Activated CD8-positive, alpha-beta memory T cell treated with anti-CD3 and anti-CD28 coated beads, Interleukin-2, amount 10 ng/mL, durations not matched to agents 7 days and 5 days (primary cell): Measurements from ENCODE around the gene NEURL1B. TPM values are rescaled to one million over a fixed set of nuclear protein-coding genes. Genes with fewer than 3 reads are reported as not detected.

Source experiments
- ATAC-seq: fragments of 150-1000 bp; cut with Tn5 transposase; one replicate; pipeline ENCODE4 v1.10.0; 2021; ENCODE audit warnings: moderate library complexity
- CTCF ChIA-PET: fragments of 350-600 bp; sonication (Branson Sonifier 250); formaldehyde crosslinking; loops from one replicate; lab custom pipeline; 2021; ENCODE audit warnings: antibody characterized with exemption; lab: Charles Lee
- DNase-seq: peaks from one replicate; pipeline ENCODE4 v3.0.0-alpha.2; 2020
- H3K27ac Mint-ChIP-seq: one replicate; pipeline ENCODE4 v1.8.0; 2021; ENCODE audit warnings: mild to moderate bottlenecking, mixed read lengths
- H3K27me3 Mint-ChIP-seq: one replicate; pipeline ENCODE4 v1.8.0; 2021; ENCODE audit warnings: mixed read lengths
- H3K36me3 Mint-ChIP-seq: one replicate; pipeline ENCODE4 v1.8.0; 2021; ENCODE audit warnings: mild to moderate bottlenecking, mixed read lengths
- H3K4me1 Mint-ChIP-seq: one replicate; pipeline ENCODE4 v1.8.0; 2021; ENCODE audit warnings: mixed read lengths
- H3K4me3 Mint-ChIP-seq: one replicate; pipeline ENCODE4 v1.8.0; 2021; ENCODE audit warnings: mild to moderate bottlenecking, moderate library complexity, mixed read lengths
- H3K9me3 Mint-ChIP-seq: one replicate; pipeline ENCODE4 v1.8.0; 2022; ENCODE audit warnings: low read depth, mixed read lengths
- total RNA-seq, 2 experiments: library from RNA; stranded (reverse); gene quantifications; one replicate each; pipeline ENCODE4 v1.2.3, GENCODE V29; 2021

NEURL1B gene
- total RNA-seq, 2 experiments from 2014 or later, result 0.26 to 1.7 TPM

GRCh38 chr5:172634106-172634899, 6.8 kb upstream of the NEURL1B start:
- no peaks in the 10 kb centered on the region for H3K4me1 Mint-ChIP-seq
- no peaks in the 10 kb centered on the region for H3K36me3 Mint-ChIP-seq
- ATAC-seq (no peak), DNase-seq (no peak)
- no peak overlapping the region for H3K4me3 Mint-ChIP-seq
- H3K9me3 Mint-ChIP-seq, result no peaks in the 10 kb centered on the region
- peaks cover 6% of the 10 kb centered on the region for H3K27me3 Mint-ChIP-seq
- H3K27ac Mint-ChIP-seq, result no peak overlapping the region
- CTCF ChIA-PET, result no interaction called here

GRCh38 chr5:172635038-172635437, 6.0 kb upstream of the NEURL1B start:
- Mint-ChIP-seq H3K27me3 (peaks cover 13% of the 10 kb centered on the region), H3K27ac (no peak overlapping the region), H3K9me3 (no peaks in the 10 kb centered on the region), H3K4me3 (no peak overlapping the region), H3K4me1 (no peaks in the 10 kb centered on the region), H3K36me3 (no peaks in the 10 kb centered on the region)
- CTCF ChIA-PET, result no interaction called here
- DNase-seq (no peak), ATAC-seq (no peak)

GRCh38 chr5:172636279-172637050, 4.6 kb upstream of the NEURL1B start:
- DNase-seq (no peak), ATAC-seq (no peak)
- no peaks in the 10 kb centered on the region for H3K9me3 Mint-ChIP-seq
- H3K4me1 Mint-ChIP-seq, result peaks cover 4% of the 10 kb centered on the region
- no peaks in the 10 kb centered on the region for H3K36me3 Mint-ChIP-seq
- H3K27ac Mint-ChIP-seq, result no peak overlapping the region
- CTCF ChIA-PET, result no interaction called here
- peaks cover 20% of the 10 kb centered on the region for H3K27me3 Mint-ChIP-seq
- no peak overlapping the region for H3K4me3 Mint-ChIP-seq

GRCh38 chr5:172637110-172637580, 3.9 kb upstream of the NEURL1B start:
- CTCF ChIA-PET, result no interaction called here
- ATAC-seq (no peak), DNase-seq (no peak)
- no peaks in the 10 kb centered on the region for H3K9me3 Mint-ChIP-seq
- no peak overlapping the region for H3K27ac Mint-ChIP-seq
- H3K4me3 Mint-ChIP-seq, result no peak overlapping the region
- H3K27me3 Mint-ChIP-seq, result peaks cover 27% of the 10 kb centered on the region
- no peaks in the 10 kb centered on the region for H3K36me3 Mint-ChIP-seq
- peaks cover 4% of the 10 kb centered on the region for H3K4me1 Mint-ChIP-seq

GRCh38 chr5:172637740-172638139, 3.3 kb upstream of the NEURL1B start:
- H3K36me3 Mint-ChIP-seq, result no peaks in the 10 kb centered on the region
- H3K4me1 Mint-ChIP-seq, result peaks cover 4% of the 10 kb centered on the region
- no peak overlapping the region for H3K27ac Mint-ChIP-seq
- no peak overlapping the region for H3K4me3 Mint-ChIP-seq
- CTCF ChIA-PET, result no interaction called here
- ATAC-seq (no peak), DNase-seq (no peak)
- peaks cover 33% of the 10 kb centered on the region for H3K27me3 Mint-ChIP-seq
- no peaks in the 10 kb centered on the region for H3K9me3 Mint-ChIP-seq

- Mint-ChIP-seq H3K27me3 (peaks cover 37% of the 10 kb centered on the region), H3K36me3 (no peaks in the 10 kb centered on the region), H3K4me1 (peaks cover 4% of the 10 kb centered on the region), H3K9me3 (no peaks in the 10 kb centered on the region), H3K4me3 (no peak overlapping the region), H3K27ac (no peak overlapping the region)
- no peak for ATAC-seq
- DNase-seq, result no peak
- CTCF ChIA-PET, result no interaction called here
Measured at GRCh38 chr5:172638209-172638768, 2.8 kb upstream of the NEURL1B start.

GRCh38 chr5:172640139-172640538, 924 bp upstream of the NEURL1B start:
- Mint-ChIP-seq H3K27me3 (peaks cover 54% of the 10 kb centered on the region), H3K36me3 (no peaks in the 10 kb centered on the region), H3K4me3 (peak overlapping the region; percentile 26), H3K4me1 (peaks cover 4% of the 10 kb centered on the region), H3K27ac (no peak overlapping the region), H3K9me3 (no peaks in the 10 kb centered on the region)
- no peak for DNase-seq
- CTCF ChIA-PET, result no interaction called here
- no peak for ATAC-seq

- Mint-ChIP-seq H3K27me3 (peaks cover 54% of the 10 kb centered on the region), H3K9me3 (no peaks in the 10 kb centered on the region)
- CTCF ChIA-PET, result no interaction called here
Measured at GRCh38 chr5:172641359-172642050, 442 bp downstream of the NEURL1B start.

GRCh38 chr5:172642051-172642409, 967 bp downstream of the NEURL1B start:
- Mint-ChIP-seq H3K27ac (no peak overlapping the region), H3K4me1 (peaks cover 4% of the 10 kb centered on the region), H3K9me3 (no peaks in the 10 kb centered on the region), H3K4me3 (no peak overlapping the region), H3K27me3 (peaks cover 54% of the 10 kb centered on the region), H3K36me3 (no peaks in the 10 kb centered on the region)
- DNase-seq (no peak), ATAC-seq (no peak)
- CTCF ChIA-PET, result no interaction called here

More at GRCh38 chr5:172641359-172642050, 442 bp downstream of the NEURL1B start:
- Mint-ChIP-seq H3K36me3 (no peaks in the 10 kb centered on the region), H3K27ac (no peak overlapping the region), H3K4me3 (no peak overlapping the region), H3K4me1 (peaks cover 4% of the 10 kb centered on the region)
- ATAC-seq, result no peak
- DNase-seq, result no peak

GRCh38 chr5:172642486-172642885, 1.4 kb downstream of the NEURL1B start:
- ATAC-seq, result no peak
- CTCF ChIA-PET, result interaction anchor here (0.6 kb wide), 1 partner anchor 362 kb away, joined by 3 read pairs; no protein-coding TSS in a partner anchor

GRCh38 chr5:172642926-172643871, 2.1 kb downstream of the NEURL1B start:
- Mint-ChIP-seq H3K36me3 (no peaks in the 10 kb centered on the region), H3K4me3 (no peak overlapping the region), H3K27ac (no peak overlapping the region), H3K4me1 (peaks cover 4% of the 10 kb centered on the region), H3K9me3 (no peaks in the 10 kb centered on the region), H3K27me3 (peaks cover 54% of the 10 kb centered on the region)
- no peak for ATAC-seq
- no peak for DNase-seq
- CTCF ChIA-PET, result interaction anchor here (0.6 to 0.8 kb wide), 2 partner anchors 72 to 363 kb away, joined by 3 read pairs; no protein-coding TSS in a partner anchor

More at GRCh38 chr5:172642486-172642885, 1.4 kb downstream of the NEURL1B start:
- peaks cover 4% of the 10 kb centered on the region for H3K4me1 Mint-ChIP-seq
- no peak overlapping the region for H3K27ac Mint-ChIP-seq
- DNase-seq, result no peak
- H3K4me3 Mint-ChIP-seq, result no peak overlapping the region
- H3K36me3 Mint-ChIP-seq, result no peaks in the 10 kb centered on the region
- peaks cover 54% of the 10 kb centered on the region for H3K27me3 Mint-ChIP-seq
- no peaks in the 10 kb centered on the region for H3K9me3 Mint-ChIP-seq

- Mint-ChIP-seq H3K36me3 (no peaks in the 10 kb centered on the region), H3K4me3 (no peak overlapping the region), H3K27me3 (peaks cover 48% of the 10 kb centered on the region), H3K27ac (no peak overlapping the region), H3K9me3 (no peaks in the 10 kb centered on the region), H3K4me1 (peaks cover 4% of the 10 kb centered on the region)
- ATAC-seq (no peak), DNase-seq (no peak)
- CTCF ChIA-PET, result no interaction called here
Measured at GRCh38 chr5:172644266-172644665, 3.2 kb downstream of the NEURL1B start.
